ENCODE data around the gene SFSWAP.

The SFSWAP gene

GRCh38 chr12:131810726-131811125, 99.8 kb downstream of the SFSWAP start:
- no peak for TF ChIP-seq CTCF (conservative IDR thresholded peaks at IDR 0.05; ENCODE audit: low read length)
- no peak overlapping the region for H3K4me3 ChIP-seq (ENCODE audit: low read length)
- DNase-seq (ENCODE audit: low read depth): no peak

GRCh38 chr12:131815131-131815530, 104.2 kb downstream of the SFSWAP start:
- H3K4me3 ChIP-seq (ENCODE audit: low read length): no peak overlapping the region
- no peak for DNase-seq (ENCODE audit: low read depth)

GRCh38 chr12:131816495-131816894, 105.6 kb downstream of the SFSWAP start:
- no peak for TF ChIP-seq CTCF (conservative IDR thresholded peaks at IDR 0.05; ENCODE audit: low read length)
- no peak for DNase-seq (ENCODE audit: low read depth)
- H3K4me3 ChIP-seq (ENCODE audit: low read length): no peak overlapping the region

More at GRCh38 chr12:131815131-131815530, 104.2 kb downstream of the SFSWAP start:
- no peak for TF ChIP-seq CTCF (conservative IDR thresholded peaks at IDR 0.05; ENCODE audit: low read length)

- TF ChIP-seq CTCF (conservative IDR thresholded peaks at IDR 0.05; ENCODE audit: low read length): no peak
- no peak for DNase-seq (ENCODE audit: low read depth)
- no peak overlapping the region for H3K4me3 ChIP-seq (ENCODE audit: low read length)
These were observed 106.4 kb downstream of the SFSWAP start for GRCh38 chr12:131817241-131817640.

- TF ChIP-seq CTCF (conservative IDR thresholded peaks at IDR 0.05; ENCODE audit: low read length): no peak
- H3K4me3 ChIP-seq (ENCODE audit: low read length): no peak overlapping the region
- no peak for DNase-seq (ENCODE audit: low read depth)
These were observed 108.1 kb downstream of the SFSWAP start for GRCh38 chr12:131818821-131819585.

GRCh38 chr12:131824450-131824849, 113.6 kb downstream of the SFSWAP start:
- no peak overlapping the region for H3K4me3 ChIP-seq (ENCODE audit: low read length)
- TF ChIP-seq CTCF (conservative IDR thresholded peaks at IDR 0.05; ENCODE audit: low read length): no peak
- DNase-seq (ENCODE audit: low read depth): no peak

- DNase-seq (ENCODE audit: low read depth): peak; percentile 84
- no peak for TF ChIP-seq CTCF (conservative IDR thresholded peaks at IDR 0.05; ENCODE audit: low read length)
- H3K4me3 ChIP-seq (ENCODE audit: low read length): peak overlapping the region; percentile 44
These were observed 114.4 kb downstream of the SFSWAP start for GRCh38 chr12:131825146-131825892.
